PC-9 (cell line): ENCODE results near the gene STN1. TPM values are rescaled to one million over a fixed set of nuclear protein-coding genes. Genes with fewer than 3 reads are reported as not detected.

Source experiments
- BruUV-seq: library from RNA; stranded (reverse); fragments of 400-500 nt; replicated peaks from 2 replicates; lab custom pipeline; 2021; lab: Mats Ljungman, UMichigan
- CTCF ChIA-PET: fragments of 300-600 bp; sonication (Branson Sonifier 250); formaldehyde crosslinking; loops from one replicate; lab custom pipeline; 2022; ENCODE audit warnings: antibody characterized with exemption; lab: Charles Lee
- POLR2A ChIA-PET: fragments of 300-600 bp; sonication (Branson Sonifier 250); formaldehyde crosslinking; loops from one replicate; lab custom pipeline; 2022; ENCODE audit warnings: antibody characterized with exemption; ENCODE audit not compliant: unreplicated experiment; lab: Charles Lee
- DNase-seq, 2 experiments: peaks; one replicate each; pipeline versions ENCODE4 v3.0.0 to v3.0.0-alpha.2; 2015 to 2022; ENCODE audit warnings: mixed read lengths in 1 of 2
- H2AFZ ChIP-seq: fragments of 200-600 bp; sonication (generic); 2 replicates; pipeline ENCODE4 v1.8.1; 2017; ENCODE audit warnings: antibody characterized with exemption
- H3F3A ChIP-seq: fragments of 200-600 bp; sonication (generic); 2 replicates; pipeline ENCODE4 v1.8.1; 2017; ENCODE audit warnings: antibody characterized with exemption, mild to moderate bottlenecking, low read depth; ENCODE audit not compliant: insufficient read depth
- H3K27ac ChIP-seq: fragments of 200-600 bp; sonication (generic); 2 replicates; pipeline ENCODE4 v1.6.1; 2016; ENCODE audit warnings: mixed run types
- H3K27me3 ChIP-seq: fragments of 200-600 bp; sonication (generic); 2 replicates; pipeline ENCODE4 v1.6.1; 2016; ENCODE audit warnings: low read depth, mixed run types; ENCODE audit not compliant: insufficient read depth
- H3K36me3 ChIP-seq: fragments of 200-600 bp; sonication (generic); 2 replicates; pipeline ENCODE4 v1.6.1; 2016; ENCODE audit warnings: low read depth, mixed run types
- H3K4me1 ChIP-seq: fragments of 200-600 bp; sonication (generic); replicated peaks from 2 replicates; pipeline ENCODE4 v1.6.1; 2016; ENCODE audit warnings: mixed run types; ENCODE audit not compliant: insufficient read depth
- H3K4me2 ChIP-seq: fragments of 200-600 bp; sonication (generic); 2 replicates; pipeline ENCODE4 v1.6.1; 2017; ENCODE audit warnings: mixed run types
- H3K4me3 ChIP-seq: fragments of 200-600 bp; sonication (generic); 2 replicates; pipeline ENCODE4 v1.6.1; 2016; ENCODE audit warnings: mixed run types
- H3K79me2 ChIP-seq: fragments of 200-600 bp; sonication (generic); 2 replicates; pipeline ENCODE4 v1.6.1; 2017; ENCODE audit warnings: low read depth, mixed run types
- H3K9me2 ChIP-seq: fragments of 200-600 bp; sonication (generic); 2 replicates; pipeline ENCODE4 v1.8.1; 2017; ENCODE audit warnings: mild to moderate bottlenecking; ENCODE audit not compliant: insufficient read depth
- H3K9me3 ChIP-seq: fragments of 200-600 bp; sonication (generic); 2 replicates; pipeline ENCODE4 v1.8.1; 2016; ENCODE audit warnings: low read depth; ENCODE audit not compliant: insufficient read depth
- H4K20me1 ChIP-seq: fragments of 200-600 bp; sonication (generic); 2 replicates; pipeline ENCODE4 v1.8.1; 2017; ENCODE audit not compliant: insufficient read depth
- EZH2 ChIP-seq: fragments of 200-600 bp; sonication (generic); IDR thresholded peaks from 2 replicates; pipeline ENCODE4 v1.8.0; 2017; ENCODE audit warnings: antibody characterized with exemption, low read depth
- intact Hi-C: fragments of 100-400 bp; cut with micrococcal nuclease; formaldehyde crosslinking; loops from one replicate; pipeline ENCODE4 v1.10.0; 2022; ENCODE audit not compliant: unreplicated experiment
- total RNA-seq: library from RNA; stranded (reverse); gene quantifications from 2 replicates; pipeline ENCODE4 v1.2.3, GENCODE V29; 2021
- TF ChIP-seq, protein P1 (sequence below): fragments of 200-600 bp; sonication (generic); conservative IDR thresholded peaks from 2 replicates; pipeline ENCODE4 v1.6.1; 2017; ENCODE audit warnings: mixed run types, antibody characterized with exemption, mild to moderate bottlenecking, moderate library complexity

STN1 gene
- total RNA-seq, 1 experiment from 2014 or later: 20.5 TPM

DNA sequence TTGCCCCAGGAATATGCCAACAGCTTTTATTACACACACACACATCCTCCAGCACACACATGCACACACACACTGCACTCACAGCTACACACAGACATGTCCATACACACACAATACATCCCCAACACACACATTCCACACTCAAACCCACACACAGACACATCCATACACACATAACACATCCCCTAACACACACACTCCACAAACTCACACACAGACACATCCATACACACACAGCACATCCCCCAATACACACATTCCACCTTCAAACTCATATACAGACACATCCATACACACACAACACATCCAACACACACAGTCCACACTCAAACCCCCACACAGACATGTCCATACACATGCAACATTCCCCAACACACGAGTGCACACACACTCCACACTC lies 81.7 kb downstream of the STN1 start:
- Histone ChIP-seq H3K27ac (no peak overlapping the region), H3K36me3 (no peaks in the 10 kb centered on the region), H2AFZ (no peak overlapping the region), H3K4me2 (no peak overlapping the region), H3K79me2 (no peaks in the 10 kb centered on the region), H3K4me3 (no peak overlapping the region), H4K20me1 (no peaks in the 10 kb centered on the region), H3K9me3 (no peaks in the 10 kb centered on the region), H3K27me3 (no peaks in the 10 kb centered on the region), H3K4me1 (no peaks in the 10 kb centered on the region), H3K9me2 (no peaks in the 10 kb centered on the region), H3F3A (no peaks in the 10 kb centered on the region)
- BruUV-seq: no TSS peak
- TF ChIP-seq EZH2: no peak
- TF ChIP-seq, protein P1, sequence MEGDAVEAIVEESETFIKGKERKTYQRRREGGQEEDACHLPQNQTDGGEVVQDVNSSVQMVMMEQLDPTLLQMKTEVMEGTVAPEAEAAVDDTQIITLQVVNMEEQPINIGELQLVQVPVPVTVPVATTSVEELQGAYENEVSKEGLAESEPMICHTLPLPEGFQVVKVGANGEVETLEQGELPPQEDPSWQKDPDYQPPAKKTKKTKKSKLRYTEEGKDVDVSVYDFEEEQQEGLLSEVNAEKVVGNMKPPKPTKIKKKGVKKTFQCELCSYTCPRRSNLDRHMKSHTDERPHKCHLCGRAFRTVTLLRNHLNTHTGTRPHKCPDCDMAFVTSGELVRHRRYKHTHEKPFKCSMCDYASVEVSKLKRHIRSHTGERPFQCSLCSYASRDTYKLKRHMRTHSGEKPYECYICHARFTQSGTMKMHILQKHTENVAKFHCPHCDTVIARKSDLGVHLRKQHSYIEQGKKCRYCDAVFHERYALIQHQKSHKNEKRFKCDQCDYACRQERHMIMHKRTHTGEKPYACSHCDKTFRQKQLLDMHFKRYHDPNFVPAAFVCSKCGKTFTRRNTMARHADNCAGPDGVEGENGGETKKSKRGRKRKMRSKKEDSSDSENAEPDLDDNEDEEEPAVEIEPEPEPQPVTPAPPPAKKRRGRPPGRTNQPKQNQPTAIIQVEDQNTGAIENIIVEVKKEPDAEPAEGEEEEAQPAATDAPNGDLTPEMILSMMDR: no peak
- intact Hi-C loops: no loop called here
- CTCF ChIA-PET: no interaction called here
- POLR2A ChIA-PET: no interaction called here
- DNase-seq: no peak

DNA sequence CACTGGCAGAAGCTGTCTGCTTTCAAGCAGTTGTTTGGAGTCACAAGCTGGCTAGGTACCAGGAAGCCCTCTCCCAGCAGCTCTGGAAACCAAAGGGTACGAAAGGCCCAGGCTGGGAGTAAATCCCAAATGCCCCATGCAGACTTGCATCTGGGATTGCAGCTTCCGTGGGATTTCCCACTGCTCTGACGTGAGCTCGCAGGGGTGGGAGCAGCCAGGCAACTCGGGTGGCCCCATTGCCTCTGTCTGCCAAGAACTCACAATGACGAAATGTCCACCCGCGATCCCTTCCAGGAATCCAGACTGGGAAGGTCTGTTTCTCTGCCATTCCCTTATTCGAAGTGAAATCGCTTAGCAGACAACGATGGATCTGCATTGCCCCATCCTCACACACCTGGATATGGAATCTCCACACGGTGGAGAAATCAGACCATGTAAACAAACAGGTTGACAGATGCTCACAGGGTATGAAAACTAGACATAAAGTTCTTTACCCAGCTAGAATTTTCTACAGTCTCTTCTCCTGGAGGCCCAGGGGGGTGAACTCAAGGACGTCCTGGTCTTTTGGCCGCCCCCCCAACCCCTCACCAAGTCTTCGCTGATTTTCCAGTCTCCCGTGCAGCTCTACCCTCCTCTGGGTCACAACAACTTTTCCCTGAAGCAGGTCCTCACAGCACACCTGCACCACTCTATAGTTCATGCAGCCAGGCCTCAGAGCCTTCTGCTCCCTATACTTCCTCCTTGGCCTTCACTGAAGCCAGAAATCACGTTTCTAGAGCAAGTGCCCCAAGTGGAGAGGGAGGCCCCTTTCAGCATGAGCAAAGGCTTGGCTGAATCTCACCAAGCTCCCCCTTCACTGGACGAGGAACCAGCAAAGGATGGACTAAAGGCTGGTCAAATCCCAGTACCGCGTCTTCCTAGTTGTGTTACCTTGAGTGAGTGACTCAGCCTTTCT lies 82.6 kb downstream of the STN1 start:
- Histone ChIP-seq H3K4me2 (no peak overlapping the region), H4K20me1 (no peaks in the 10 kb centered on the region), H3K9me2 (no peaks in the 10 kb centered on the region), H2AFZ (no peak overlapping the region), H3K36me3 (no peaks in the 10 kb centered on the region), H3F3A (no peaks in the 10 kb centered on the region), H3K27me3 (no peaks in the 10 kb centered on the region), H3K79me2 (no peaks in the 10 kb centered on the region), H3K4me3 (no peak overlapping the region), H3K4me1 (no peaks in the 10 kb centered on the region), H3K9me3 (no peaks in the 10 kb centered on the region), H3K27ac (no peak overlapping the region)
- TF ChIP-seq, protein P1: no peak
- TF ChIP-seq EZH2: no peak
- ChIA-PET CTCF (no interaction called here), POLR2A (no interaction called here)
- DNase-seq: no peak
- intact Hi-C loops: no loop called here
- BruUV-seq: no TSS peak

DNA sequence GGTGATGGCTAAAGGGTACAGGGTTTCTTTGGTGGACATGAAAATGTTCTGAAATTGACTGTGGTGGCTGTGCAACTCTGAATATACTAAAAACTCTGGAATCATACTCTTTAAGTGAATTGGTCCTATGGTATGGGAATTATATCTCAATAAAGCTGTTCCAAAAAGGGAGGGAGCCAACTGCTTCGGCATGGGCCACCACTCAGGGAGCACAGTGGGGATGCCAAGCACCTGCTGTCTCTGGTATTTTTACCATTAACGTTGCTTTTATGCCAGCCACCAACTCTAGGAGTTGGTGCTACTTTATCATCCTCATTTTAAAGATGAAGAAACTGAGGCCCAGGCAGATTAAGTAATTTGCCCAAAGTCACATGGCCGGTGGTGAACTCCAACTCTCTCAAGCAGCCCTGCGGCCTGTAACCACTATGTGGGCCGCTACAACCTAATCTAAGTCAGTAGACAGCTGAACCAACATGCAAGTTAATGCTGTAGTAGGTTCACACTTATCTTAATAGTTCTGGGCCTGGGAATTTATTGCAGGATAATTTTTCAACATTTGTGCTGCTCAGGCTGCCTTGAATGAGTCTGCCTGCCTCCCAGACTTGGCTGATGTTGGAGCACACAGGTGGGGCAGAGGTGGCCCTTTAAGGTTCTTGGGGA lies 83.4 kb downstream of the STN1 start:
- Histone ChIP-seq H4K20me1 (no peaks in the 10 kb centered on the region), H2AFZ (no peak overlapping the region), H3K4me2 (no peak overlapping the region), H3F3A (no peaks in the 10 kb centered on the region), H3K27me3 (no peaks in the 10 kb centered on the region), H3K9me3 (no peaks in the 10 kb centered on the region), H3K4me1 (no peaks in the 10 kb centered on the region), H3K9me2 (no peaks in the 10 kb centered on the region), H3K4me3 (no peak overlapping the region), H3K36me3 (no peaks in the 10 kb centered on the region), H3K79me2 (no peaks in the 10 kb centered on the region), H3K27ac (no peak overlapping the region)
- ChIA-PET POLR2A (no interaction called here), CTCF (no interaction called here)
- no TSS peak for BruUV-seq
- intact Hi-C loops: no loop called here
- TF ChIP-seq, protein P1: no peak
- no peak for TF ChIP-seq EZH2
- DNase-seq: no peak
